Ishikawa (cell line): ENCODE results near the gene KCNC2.
A peak's percentile ranks its signal among the peaks of the same experiment; 100 is the strongest.

Experiments
- CEBPB ChIP-seq: IDR thresholded peaks from 2 replicates; pipeline ENCODE4 v1.6.1; 2012
- CREB1 ChIP-seq: IDR thresholded peaks from 2 replicates; pipeline ENCODE4 v1.6.1; 2012; ENCODE audit warnings: low read depth
- EGR1 ChIP-seq: IDR thresholded peaks from 2 replicates; pipeline ENCODE4 v1.6.1; 2012
- EP300 ChIP-seq: IDR thresholded peaks from 2 replicates; pipeline ENCODE4 v1.6.1; 2012; ENCODE audit warnings: borderline replicate concordance
- FOXM1 ChIP-seq: IDR thresholded peaks from 2 replicates; pipeline ENCODE4 v1.6.1; 2012; ENCODE audit warnings: low read depth, borderline replicate concordance
- MAX ChIP-seq: IDR thresholded peaks from 2 replicates; pipeline ENCODE4 v1.6.1; 2012
- NFIC ChIP-seq: IDR thresholded peaks from 2 replicates; pipeline ENCODE4 v1.6.1; 2012
- RAD21 ChIP-seq: IDR thresholded peaks from 2 replicates; pipeline ENCODE4 v1.6.1; 2012; ENCODE audit warnings: low read depth
- TAF1 ChIP-seq: IDR thresholded peaks from 2 replicates; pipeline ENCODE4 v1.6.1; 2012; ENCODE audit warnings: low read depth, mild to moderate bottlenecking
- TCF12 ChIP-seq: IDR thresholded peaks from 2 replicates; pipeline ENCODE4 v1.6.1; 2012; ENCODE audit warnings: low read depth
- TEAD4 ChIP-seq: IDR thresholded peaks from 2 replicates; pipeline ENCODE4 v1.6.1; 2012
- USF1 ChIP-seq: IDR thresholded peaks from 2 replicates; pipeline ENCODE4 v1.6.1; 2012
- YY1 ChIP-seq: IDR thresholded peaks from 2 replicates; pipeline ENCODE4 v1.6.1; 2012; ENCODE audit warnings: low read depth
- ZBTB7A ChIP-seq: IDR thresholded peaks from 2 replicates; pipeline ENCODE4 v1.6.1; 2012; ENCODE audit warnings: low read depth
- TF ChIP-seq, protein P1 (sequence below): IDR thresholded peaks from 2 replicates; pipeline ENCODE4 v1.6.1; 2012; ENCODE audit warnings: low read depth, mild to moderate bottlenecking

The KCNC2 gene

GRCh38 chr12:75162845-75163244 lies 46.8 kb downstream of the KCNC2 start:
- TF ChIP-seq EP300: no peak
- TF ChIP-seq USF1: no peak
- no peak for TF ChIP-seq FOXM1
- TF ChIP-seq TCF12: no peak
- no peak for TF ChIP-seq ZBTB7A
- TF ChIP-seq, protein P1, sequence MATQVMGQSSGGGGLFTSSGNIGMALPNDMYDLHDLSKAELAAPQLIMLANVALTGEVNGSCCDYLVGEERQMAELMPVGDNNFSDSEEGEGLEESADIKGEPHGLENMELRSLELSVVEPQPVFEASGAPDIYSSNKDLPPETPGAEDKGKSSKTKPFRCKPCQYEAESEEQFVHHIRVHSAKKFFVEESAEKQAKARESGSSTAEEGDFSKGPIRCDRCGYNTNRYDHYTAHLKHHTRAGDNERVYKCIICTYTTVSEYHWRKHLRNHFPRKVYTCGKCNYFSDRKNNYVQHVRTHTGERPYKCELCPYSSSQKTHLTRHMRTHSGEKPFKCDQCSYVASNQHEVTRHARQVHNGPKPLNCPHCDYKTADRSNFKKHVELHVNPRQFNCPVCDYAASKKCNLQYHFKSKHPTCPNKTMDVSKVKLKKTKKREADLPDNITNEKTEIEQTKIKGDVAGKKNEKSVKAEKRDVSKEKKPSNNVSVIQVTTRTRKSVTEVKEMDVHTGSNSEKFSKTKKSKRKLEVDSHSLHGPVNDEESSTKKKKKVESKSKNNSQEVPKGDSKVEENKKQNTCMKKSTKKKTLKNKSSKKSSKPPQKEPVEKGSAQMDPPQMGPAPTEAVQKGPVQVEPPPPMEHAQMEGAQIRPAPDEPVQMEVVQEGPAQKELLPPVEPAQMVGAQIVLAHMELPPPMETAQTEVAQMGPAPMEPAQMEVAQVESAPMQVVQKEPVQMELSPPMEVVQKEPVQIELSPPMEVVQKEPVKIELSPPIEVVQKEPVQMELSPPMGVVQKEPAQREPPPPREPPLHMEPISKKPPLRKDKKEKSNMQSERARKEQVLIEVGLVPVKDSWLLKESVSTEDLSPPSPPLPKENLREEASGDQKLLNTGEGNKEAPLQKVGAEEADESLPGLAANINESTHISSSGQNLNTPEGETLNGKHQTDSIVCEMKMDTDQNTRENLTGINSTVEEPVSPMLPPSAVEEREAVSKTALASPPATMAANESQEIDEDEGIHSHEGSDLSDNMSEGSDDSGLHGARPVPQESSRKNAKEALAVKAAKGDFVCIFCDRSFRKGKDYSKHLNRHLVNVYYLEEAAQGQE: no peak
- no peak for TF ChIP-seq YY1
- TF ChIP-seq EGR1: no peak
- no peak for TF ChIP-seq CREB1
- TF ChIP-seq MAX: no peak
- no peak for TF ChIP-seq NFIC
- no peak for TF ChIP-seq TEAD4
- TF ChIP-seq RAD21: no peak
- TF ChIP-seq CEBPB: no peak
- no peak for TF ChIP-seq TAF1

- TF ChIP-seq USF1: no peak
- peak; percentile 91 for TF ChIP-seq TCF12
- peak; percentile 94 for TF ChIP-seq TEAD4
- peak; percentile 38; the same call in 1 of the 2 replicates for TF ChIP-seq YY1
- TF ChIP-seq NFIC: peak; percentile 86
- 0 out of 2 replicates have a peak, but pooled peaks have one; percentile 2 for TF ChIP-seq RAD21
- peak; percentile 95 for TF ChIP-seq EP300
- no peak for TF ChIP-seq ZBTB7A
- peak; percentile 94 for TF ChIP-seq FOXM1
Measured at GRCh38 chr12:75161488-75161887, 48.2 kb downstream of the KCNC2 start.

DNA sequence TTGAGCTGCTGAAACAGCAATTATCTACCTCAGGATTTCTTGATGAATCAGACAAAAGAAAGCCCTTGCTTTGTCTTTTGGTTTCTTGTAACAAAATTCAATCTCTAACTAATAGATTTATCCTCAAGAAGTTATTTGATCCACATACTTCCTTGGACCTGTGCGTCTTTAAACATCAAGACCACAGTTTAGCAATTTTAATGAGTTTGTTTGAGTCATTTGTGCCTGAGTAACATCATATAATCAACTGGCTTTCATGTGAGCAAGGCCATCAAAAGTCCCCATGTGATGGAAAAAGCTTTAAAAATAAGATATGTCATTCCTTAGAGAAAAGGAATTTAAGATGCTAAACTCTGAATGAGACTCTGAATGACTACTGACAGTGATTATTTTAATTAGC lies 52.3 kb downstream of the KCNC2 start:
- no peak for TF ChIP-seq CREB1

DNA sequence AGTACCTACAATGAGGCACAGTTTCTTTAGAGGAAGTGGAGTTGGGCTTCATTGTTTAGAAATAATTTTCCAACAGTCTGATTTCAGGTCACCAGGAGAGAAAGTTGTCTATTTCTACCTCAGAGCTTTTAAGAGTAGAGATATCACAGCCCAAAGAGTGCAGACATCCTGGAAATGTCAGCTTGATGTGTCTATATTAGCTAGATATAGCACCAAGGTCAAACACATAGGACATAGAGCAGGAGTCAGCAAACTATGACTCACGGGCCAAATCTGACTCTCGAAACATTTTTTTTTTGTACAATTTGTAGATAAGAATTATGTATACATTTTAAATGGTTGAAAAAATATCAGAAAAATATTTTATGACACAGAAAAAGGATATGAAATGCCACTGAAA lies 53.7 kb downstream of the KCNC2 start:
- no peak for TF ChIP-seq RAD21
- TF ChIP-seq TCF12: no peak

DNA sequence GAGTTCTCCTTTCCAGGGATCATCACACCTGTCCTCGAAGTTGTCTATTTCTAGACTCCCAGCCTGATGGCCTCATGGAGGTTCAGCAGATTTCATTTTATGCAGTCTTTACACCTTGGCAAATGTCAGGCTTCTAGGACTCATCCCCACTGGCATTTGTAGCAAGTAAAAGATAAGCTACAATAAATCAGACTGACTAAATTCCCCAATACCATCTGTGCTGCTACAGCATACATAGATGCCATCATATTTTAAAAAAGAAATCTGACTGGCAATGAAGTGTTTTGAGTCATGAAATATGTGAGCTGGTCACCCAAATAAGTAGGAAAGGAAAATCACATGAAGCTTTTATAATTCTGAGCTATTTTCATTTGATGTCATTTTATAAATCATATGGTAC lies 55.3 kb downstream of the KCNC2 start:
- no peak for TF ChIP-seq MAX
- no peak for TF ChIP-seq CREB1
- no peak for TF ChIP-seq YY1
- no peak for TF ChIP-seq CEBPB
- no peak for TF ChIP-seq EGR1
- TF ChIP-seq, protein P1: no peak
- TF ChIP-seq EP300: no peak
- TF ChIP-seq USF1: no peak
- no peak for TF ChIP-seq RAD21
- no peak for TF ChIP-seq ZBTB7A
- TF ChIP-seq TAF1: no peak
- no peak for TF ChIP-seq NFIC
- TF ChIP-seq TCF12: no peak

DNA sequence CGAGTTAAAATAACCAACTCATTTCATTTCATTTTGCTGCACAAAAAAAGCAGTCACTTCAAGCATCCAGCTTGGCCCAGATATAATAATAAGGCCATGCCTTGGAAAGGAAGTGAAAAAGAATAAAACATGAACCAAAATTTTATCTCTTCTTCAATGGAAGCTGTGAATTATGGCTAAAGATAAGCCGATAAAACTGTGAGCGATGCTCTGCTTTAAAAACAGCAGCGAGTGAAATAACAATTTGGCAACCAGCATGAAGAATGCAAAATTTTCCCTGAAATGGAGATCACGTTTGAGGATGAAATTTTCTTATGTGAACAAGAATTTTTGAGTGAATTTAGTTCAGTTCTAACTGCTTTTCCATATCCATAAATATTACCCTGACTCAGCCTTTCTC lies 70.4 kb downstream of the KCNC2 start:
- TF ChIP-seq ZBTB7A: no peak
- TF ChIP-seq CREB1: no peak
- no peak for TF ChIP-seq NFIC
- TF ChIP-seq RAD21: no peak
- TF ChIP-seq CEBPB: no peak
- TF ChIP-seq, protein P1: no peak
- TF ChIP-seq TCF12: no peak
- no peak for TF ChIP-seq EP300
- no peak for TF ChIP-seq TEAD4
- no peak for TF ChIP-seq USF1
- TF ChIP-seq YY1: no peak
- TF ChIP-seq FOXM1: no peak
- TF ChIP-seq TAF1: no peak
- no peak for TF ChIP-seq EGR1
- TF ChIP-seq MAX: no peak
